GM19324 (cell line): ENCODE results near the gene STXBP5.

Experiments used
- ATAC-seq: cut with Tn5 transposase; IDR thresholded peaks from one replicate; pipeline ENCODE4 v1.9.1; 2021; ENCODE audit warnings: mild to moderate bottlenecking, moderate library complexity; ENCODE audit not compliant: unreplicated experiment, low FRiP score

The STXBP5 gene

DNA sequence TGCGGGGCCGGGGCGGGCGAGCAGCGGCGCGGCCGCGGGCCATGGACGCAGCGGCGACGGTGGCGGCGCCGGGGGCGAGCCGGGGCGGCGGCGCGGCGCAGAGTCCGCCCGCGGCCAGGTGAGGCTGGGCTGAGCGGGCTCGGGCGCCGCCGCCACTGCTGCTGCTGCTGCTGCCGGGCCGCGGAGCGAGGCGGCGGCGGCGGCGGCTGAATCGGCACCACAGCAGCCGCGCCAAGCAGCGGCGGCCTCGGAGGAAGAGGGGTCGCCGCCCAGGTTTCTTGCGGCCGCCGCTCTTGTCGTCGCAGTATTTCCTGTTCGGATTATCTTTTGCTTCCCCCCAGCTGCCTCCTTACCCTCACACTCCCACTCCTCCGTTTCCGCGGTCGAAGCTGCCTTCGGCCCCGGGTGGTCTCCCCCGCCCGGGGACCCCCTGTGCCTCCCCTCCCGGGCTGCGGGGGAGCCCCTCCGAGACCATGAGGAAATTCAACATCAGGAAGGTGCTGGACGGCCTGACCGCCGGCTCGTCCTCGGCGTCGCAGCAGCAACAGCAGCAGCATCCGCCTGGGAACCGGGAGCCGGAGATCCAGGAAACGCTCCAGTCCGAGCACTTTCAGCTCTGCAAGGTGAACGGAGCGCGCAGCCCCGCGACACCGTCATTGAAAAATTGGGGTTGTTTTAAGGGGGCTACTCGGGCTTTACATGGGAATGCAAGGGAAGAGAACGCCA, at the start of gene STXBP5:
Gene STXBP5 (plus strand): TSS at position 358 of the 726 bp plus-strand sequence. CDS start 116 bp downstream, at position 474.
- peak; percentile 39 for ATAC-seq

DNA sequence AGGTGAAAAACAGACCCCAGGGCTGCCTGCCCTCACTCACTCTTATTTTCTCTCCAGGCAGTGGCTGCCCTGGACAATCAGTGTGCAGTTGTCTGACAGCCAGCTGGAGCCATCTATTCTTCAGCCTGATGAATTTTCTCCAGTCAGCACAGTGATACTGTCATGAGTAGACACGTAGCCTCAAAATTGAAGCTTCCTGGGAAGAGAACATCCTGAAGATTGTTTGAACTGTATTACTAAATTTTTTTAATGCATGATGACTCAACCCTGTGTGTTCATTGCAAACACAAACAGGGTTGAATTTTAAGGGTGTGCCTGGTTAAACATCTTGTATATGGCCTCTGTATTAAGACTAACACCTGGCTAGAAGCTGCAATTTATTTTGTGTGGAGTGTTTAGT, 49.8 kb upstream of the STXBP5 start:
- no peak for ATAC-seq

DNA sequence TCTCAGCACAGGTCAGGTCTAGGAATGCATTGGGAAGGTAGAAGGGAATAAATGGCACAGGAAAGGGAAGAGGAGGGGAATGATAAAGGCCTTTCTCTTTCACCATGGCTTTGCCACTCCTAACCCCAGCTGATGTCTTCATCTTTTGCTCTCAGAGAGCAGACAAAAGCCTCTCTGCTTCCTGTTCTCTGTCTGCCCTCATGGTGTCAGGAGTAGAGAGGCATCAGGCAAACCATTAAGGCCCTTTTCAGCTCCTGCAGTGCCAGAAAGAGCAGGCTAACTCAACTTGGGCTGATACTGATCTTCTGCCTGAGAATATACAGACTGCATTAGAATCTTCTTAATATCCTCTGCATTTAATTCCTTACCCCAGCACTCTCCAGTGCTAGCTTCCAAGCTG, 48.0 kb upstream of the STXBP5 start:
- ATAC-seq = no peak

DNA sequence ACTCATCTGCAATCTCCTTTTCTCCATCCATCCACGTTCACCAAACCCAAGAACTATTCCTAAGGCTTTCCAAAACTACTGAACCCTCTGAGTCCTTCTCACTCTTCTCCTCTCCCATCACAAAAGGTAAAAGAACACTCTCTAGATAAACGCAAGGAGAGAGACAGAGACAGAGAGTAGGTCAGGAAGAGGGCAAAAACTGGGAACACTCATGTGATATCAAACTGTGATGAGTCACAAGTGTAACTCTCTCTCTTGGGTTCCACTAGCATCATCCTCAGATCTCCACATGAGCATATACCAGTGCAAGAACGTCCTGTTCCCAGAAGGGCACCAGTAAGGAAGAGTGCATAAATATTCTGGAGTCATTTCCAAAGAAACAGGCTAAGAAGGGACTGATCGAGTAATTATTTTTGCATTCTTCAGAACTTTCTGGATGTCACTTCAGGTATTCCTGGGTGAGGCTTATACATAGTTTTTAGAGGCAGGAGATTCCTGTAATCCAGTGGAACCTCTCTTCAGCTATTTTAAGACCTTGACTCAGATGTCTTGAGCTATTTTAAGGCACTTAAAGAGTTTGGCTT, 47.3 kb upstream of the STXBP5 start:
- ATAC-seq = no peak

DNA sequence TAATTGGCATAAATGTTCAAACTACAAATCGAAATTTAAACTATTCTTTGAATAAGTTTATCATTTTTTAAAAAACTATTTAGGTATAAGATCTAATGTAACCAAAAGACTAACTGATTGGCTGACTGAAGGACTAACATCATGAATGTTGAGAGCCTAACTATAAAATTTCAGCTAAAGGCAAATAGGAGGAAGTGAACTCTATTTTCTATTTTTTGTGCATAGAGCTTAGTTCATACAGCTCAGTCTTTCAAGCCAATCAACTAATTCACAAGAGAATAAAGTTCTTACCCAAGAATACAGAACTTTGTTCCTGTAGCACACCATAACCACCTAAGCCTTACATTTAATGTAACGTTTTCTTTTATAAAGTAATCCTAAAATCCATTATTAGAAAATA, 46.3 kb upstream of the STXBP5 start:
- ATAC-seq = no peak

DNA sequence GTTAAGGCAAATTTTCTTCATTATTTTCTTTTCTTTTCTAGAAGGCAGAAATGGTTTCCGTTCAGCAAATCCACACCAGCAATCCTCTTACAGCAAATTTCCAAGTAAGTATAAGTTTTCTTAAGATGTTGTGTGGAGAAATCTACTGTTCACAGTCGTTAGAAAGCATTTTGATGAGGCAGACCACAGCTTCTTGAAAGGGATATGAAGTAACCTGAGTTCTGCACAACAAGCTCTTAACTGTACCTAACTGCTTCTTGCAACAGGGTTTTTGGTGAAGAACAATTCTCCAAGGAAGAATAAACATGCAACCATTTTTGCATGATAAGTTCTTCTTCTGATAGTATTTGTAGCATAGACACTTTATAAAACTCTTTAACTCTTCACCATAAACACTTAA, 45.3 kb upstream of the STXBP5 start:
- ATAC-seq = no peak

DNA sequence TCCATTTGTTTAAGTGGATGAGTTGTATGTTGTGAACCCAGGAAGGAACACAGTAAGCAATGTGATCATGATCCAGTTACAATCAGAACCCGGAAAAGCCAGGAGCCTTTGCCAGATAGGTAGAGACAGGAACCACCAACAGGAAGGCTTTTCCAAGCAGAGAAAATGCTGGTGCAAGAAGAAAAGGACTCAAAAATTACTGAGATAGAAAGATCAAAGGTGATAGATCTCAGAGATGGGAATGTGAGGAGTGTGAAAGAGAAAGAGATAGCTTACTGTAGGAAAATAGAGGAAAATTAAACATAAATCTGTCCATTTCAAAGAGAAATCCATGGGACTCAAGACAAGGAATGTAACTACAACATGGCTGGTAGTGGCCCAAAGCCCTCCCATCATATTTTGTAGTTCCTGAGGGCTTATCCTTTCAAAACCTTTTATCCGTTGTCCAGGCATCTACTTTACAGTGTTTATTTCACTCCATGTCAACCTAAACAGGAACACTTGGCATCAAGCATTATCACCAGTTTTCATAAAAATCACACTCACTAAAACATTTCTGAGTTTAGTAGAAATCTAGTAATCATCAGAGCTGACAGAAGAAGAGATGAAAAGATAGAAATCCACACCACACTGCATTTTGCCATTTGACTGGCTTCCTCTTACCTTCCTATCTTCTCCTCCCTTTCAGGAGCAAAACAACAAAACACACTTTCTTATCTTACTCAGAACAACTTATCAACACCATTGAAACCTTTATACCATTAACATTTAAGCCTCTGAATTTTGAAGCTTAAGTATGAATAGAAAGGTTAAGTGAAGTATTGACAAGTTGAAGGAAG, 44.5 kb upstream of the STXBP5 start:
- ATAC-seq = no peak

DNA sequence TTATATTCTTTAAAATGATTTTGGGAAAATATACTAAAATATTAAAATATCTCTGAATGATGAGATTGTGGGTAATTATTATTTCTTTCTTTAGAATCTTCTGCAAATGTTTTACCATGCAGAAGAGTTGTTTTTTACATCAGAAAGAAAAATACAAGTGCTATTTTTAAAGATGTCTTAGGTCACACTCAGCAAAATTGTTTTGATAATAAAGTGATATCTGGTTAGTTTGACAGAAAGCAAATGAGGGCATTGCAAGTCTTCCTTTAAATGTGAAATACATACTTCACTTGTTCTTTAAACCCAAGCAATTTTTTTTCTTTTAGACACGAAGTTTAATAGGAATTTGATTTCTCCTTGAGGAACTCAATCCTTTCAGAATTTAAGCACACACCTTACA, 43.6 kb upstream of the STXBP5 start:
- no peak for ATAC-seq

DNA sequence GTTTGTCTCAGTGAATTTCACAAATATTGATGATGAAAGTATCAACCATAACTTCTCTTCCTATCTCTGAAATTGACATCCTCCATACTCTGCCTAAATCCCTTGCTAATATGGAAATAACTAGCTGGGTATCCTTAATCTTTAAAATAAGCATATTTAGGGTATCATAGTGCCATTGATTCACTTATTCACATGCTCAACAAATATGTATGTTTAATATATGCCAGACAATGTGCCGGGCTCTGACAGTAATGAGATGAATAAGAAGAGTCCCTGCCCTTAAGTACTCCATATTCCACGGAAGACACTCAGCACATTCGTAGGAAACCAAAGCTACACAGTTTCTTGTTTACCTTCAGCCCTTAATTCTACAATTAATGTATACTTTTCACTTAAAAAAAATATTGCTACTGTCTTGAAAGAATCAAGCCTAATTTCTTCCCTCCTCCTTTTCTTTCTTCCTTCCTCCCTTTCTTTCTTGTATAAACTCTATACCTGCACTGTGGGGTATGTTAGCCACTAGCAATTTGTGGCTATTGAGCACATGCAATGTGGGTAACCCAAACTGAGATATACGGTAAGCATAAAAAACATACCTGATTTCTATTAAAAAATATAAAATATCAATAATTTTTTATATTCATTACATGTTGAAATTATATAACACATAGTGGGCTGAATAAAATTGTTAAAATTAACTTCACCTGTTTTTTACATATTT, 42.8 kb upstream of the STXBP5 start:
- ATAC-seq = no peak

DNA sequence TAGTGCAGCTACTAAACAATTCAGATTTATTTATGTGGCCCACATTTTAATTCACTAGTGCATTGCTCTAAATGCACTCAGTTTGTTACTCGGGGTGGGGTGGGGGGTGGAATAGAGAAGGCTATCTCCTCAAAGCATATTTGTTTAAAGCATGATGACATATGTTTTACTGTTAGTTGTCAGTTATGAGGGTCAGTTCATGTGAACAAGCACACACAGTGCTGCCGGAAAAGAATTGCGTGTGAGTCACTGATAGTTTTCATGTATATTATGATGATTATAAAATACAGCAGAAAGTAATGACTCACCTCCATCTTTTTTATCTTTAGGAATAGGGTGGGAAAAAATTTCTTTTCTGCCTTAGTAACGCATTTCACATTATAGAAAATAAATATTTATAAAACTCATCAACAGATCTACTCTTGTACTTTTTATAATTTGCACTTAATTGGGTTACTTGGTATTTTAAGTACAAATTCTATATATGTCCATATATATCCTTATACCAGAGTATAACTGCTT, 42.2 kb upstream of the STXBP5 start:
- no peak for ATAC-seq

DNA sequence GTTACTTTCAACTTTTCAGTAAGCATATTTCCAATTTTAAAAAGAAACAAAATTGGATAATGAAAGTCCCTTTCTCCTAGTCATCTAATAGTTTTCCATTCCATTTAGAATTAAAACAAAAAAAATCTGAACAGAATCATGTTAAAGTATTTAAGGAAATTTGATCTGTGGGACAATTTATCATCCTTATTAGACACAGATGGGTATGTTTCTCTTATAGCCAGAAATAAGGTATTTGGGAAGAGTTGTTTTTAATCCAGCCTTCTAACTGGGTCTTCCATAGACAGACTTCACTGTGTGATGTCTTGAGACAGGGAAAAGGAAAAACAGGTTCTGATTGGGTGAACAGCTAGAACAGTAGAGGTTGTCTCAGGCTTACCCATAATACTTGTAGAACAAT, 39.5 kb upstream of the STXBP5 start:
- no peak for ATAC-seq

DNA sequence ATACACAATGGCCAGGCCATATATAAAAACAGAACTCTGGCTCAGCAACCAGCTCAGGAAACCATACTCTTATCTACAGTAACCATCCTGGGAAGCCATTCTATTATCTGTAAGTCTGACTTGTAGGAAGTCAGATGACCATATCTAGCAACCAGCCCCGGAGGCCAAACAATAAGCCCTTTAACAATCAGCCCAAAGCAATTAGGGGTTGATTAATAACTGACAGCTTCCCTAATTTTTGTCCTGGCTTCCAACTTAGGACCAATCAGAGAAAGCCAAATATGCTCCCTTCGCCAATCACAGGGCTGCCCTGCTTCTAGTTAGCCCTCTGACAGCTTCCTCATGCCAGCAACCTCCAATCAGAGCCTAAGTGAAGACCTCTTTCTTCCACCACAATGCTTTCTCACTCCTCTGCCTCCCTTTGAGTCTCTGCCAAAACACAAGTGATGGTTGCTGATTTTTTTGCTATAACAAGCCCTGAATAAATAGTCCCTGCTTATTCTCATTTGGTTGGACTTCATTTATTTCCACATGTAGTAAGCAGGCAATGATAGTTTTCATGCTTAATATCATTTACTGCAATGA, 37.8 kb upstream of the STXBP5 start:
- ATAC-seq = no peak

DNA sequence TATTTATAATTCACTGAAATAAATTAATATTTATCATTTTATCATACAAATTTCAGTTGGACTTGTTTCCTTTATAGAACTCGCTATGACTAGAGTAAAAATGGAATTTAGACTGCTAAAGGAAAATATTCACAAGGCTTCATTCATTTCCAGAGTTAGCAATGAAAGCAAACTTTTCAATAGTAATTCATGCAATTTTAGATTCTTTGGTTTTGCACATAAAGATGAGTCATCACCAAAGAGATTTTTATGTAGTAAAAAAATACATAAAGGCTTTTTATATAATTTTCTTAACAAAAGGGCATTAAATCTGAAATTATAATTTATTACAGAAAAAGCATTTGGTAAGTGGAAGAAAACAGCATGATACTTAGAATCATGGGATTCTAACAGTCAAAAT, 37.2 kb upstream of the STXBP5 start:
- ATAC-seq = no peak

DNA sequence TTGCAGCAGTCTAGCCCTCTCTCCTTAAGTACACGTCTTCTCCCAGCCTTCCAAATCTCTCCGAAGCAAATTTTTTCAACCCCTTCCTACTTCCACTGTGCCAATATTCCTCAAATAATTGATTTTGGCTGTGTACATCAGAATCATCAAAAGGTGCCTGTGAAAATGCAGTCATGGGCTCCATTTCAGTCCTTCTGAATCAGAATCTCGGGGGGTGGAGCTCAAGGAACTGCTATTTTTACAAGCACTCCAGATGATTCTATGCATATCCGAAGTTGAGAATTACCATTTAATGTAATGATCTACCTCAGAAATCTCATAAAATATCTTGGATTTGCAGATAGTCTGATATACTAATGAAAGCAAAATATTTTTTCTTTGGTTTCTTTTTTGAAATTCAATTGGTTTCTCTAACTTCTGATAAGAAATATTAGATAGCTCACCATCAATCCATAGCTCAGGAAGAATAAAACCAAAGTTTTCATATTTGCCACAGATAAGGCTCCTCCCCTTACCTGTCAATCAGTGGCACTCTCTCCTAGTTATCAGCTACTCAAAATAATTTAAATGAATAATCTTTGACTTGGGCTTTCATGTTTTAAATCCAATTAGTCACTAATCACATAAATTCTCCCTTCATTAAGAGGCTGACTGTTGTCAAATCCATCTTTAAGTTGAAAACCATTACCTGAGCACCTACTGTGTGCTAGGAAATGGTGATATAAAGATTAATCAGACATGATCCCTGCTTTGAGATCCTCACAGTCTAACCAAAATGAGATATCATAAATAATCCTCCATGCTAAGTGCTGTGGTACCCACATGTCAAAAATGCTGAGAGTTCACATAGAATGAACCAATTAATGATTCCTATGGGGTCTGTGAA, 36.4 kb upstream of the STXBP5 start:
- no peak for ATAC-seq

DNA sequence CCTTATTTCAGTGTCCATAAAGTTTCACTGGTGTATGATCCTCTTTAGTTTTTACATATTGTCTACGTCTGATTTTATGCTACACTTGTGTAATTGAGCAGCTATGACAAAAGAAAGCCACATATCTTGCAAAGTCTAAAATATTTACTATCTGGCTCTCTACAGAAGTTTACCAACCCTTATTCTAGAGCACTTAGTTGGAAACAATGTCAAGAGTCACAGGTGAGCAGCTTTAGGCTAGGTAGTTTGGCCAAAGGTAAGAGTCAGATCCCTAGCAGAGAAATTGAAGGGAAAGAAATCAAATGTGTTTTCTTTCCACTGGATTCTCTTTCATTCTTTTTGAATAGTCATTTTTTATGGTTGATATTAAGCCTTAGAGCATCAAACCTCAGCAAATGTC, 34.7 kb upstream of the STXBP5 start:
- no peak for ATAC-seq

DNA sequence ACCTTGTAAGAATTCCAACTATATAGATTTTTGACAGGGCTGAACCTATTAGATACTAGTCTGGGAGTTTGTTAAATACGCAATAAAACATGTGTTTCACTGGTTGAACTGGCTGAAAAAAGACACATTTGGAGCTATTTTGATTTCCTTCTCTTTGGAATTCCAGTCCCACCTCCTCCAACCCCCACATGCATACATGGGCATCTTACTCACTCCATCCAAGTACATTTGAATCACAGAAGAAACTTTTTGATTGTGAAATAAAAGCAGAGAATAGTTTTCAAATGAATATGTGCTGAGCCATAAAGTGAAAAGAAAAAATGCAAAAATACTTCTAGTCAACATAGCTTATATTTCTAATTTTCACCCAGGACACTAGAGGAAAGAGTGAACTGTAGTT, 33.9 kb upstream of the STXBP5 start:
- no peak for ATAC-seq

DNA sequence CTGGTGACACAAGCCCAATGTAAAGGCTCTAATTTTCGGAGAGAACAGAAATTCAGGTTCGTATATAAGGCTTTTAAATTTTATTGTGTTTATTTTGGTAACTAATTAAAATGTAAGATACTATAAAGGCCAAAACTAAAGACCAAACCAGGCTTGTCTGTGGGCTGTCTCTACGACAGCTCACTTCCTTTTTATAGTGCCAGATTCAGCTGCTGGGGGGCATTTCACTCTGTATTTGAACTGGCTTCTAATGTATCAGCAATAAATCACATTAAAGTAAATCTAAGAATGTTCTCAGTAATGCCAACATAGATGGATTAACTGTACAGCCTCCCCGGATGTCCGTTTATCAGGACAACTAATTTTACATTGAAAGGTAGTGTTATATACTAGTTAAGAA, 31.1 kb upstream of the STXBP5 start:
- no peak for ATAC-seq

DNA sequence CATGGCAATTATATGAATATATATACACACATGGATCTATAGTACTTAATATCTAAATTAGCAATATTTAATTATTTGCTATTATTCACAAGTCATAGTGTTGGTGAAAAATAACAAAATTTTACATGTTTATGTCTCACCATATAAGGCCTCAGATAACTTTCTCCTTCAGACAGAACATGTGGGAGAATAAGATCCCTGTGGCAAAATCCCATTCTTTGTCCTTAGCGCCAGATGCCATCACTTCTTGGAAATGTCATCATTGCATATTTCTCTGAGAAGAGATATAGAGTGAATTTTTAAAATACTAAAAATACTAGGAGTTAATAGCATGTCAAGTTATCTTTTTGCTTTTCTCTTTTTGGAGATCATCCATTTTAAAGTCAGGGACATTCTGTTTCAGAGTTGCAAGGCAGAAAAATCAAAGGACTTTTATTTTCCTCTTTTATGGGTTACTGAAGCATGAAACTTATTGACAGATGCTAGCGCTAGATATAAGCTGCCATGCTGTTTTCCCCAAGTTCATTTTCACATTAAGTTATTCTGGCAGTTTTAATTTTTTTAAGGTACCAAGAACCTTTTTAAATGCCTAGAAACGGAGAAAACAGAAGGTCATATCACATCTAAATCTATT, 30.4 kb upstream of the STXBP5 start:
- ATAC-seq = no peak

DNA sequence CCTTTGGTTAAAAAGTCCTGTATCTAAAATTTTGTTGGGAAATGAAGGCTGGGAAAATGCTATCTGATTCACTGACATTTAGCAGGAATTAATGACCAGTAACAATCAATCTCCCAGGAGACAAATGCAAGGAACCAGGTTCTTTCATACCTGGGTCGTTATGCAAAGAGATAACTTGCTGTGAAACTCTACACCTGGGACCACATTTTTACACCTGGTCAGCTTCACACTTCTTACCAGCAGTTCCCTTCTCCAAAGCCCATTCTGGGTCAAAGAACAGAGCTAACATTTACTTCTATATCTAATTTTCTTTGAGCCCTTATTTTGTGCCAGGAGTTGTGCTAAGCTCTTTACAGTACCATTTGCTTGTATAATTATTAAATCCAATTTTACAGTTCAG, 27.4 kb upstream of the STXBP5 start:
- no peak for ATAC-seq
